ENCODE data around the gene NCKAP1.

The NCKAP1 gene

DNA sequence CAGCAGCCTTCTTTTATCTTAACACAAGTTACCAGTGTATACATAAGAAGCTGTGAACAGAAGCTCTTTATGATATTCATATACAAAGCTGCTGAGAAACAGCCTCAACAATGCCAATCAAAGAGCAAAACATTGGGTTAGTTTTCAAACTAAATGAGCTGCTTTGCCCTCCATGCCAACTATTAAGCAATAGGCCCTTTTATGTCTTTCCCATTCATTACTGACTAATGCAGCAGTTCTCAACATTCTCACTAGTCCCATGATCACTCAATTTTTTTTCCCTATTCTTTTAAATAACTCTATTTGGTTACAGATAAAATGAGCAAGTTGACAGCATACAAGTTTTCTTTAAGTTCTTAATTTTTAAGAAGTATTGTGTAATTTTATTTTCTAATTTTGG is 114.0 kb downstream of the NCKAP1 start:
- TF ChIP-seq, protein P1, sequence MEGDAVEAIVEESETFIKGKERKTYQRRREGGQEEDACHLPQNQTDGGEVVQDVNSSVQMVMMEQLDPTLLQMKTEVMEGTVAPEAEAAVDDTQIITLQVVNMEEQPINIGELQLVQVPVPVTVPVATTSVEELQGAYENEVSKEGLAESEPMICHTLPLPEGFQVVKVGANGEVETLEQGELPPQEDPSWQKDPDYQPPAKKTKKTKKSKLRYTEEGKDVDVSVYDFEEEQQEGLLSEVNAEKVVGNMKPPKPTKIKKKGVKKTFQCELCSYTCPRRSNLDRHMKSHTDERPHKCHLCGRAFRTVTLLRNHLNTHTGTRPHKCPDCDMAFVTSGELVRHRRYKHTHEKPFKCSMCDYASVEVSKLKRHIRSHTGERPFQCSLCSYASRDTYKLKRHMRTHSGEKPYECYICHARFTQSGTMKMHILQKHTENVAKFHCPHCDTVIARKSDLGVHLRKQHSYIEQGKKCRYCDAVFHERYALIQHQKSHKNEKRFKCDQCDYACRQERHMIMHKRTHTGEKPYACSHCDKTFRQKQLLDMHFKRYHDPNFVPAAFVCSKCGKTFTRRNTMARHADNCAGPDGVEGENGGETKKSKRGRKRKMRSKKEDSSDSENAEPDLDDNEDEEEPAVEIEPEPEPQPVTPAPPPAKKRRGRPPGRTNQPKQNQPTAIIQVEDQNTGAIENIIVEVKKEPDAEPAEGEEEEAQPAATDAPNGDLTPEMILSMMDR (IDR thresholded peaks at IDR 0.05), result no peak

DNA sequence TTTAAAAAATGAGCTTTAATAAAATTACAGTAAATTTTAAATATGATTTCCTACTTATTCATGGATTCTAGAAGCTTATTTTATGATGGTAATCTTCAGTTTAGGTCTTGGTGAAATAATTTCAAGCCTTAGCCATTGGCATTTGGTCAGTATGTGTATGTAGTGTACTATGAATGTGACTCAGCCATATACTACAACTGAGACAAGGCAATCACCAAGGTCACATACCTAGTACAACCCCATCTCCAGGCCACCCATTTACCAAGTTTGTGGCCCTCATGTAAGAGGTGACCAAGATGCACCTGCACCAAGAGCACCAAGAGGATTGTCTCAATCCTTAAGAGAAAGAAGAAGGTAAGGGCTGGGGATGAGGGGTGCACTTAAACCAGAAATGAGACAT is 117.0 kb downstream of the NCKAP1 start:
- TF ChIP-seq, protein P1 (IDR thresholded peaks at IDR 0.05), result no peak

DNA sequence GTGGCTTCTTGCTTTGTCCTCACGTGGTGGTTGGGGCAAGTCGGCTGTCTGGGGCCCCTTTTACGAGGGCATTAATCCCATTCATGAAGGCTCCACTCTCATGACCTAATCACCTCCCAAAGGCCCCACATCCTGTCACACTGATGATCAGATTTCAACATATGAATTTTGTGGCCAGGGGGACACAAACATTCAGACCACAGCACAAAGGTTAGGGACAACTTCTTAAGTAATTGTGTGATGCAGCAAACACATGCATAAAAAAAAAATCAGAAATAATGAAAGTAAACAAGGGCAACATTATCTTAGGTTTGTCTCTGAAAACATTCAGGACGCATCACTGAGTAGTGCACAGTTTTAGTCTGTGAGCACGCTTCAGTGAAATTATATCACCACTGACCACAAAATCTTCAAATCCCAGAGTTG is 117.6 kb downstream of the NCKAP1 start:
- TF ChIP-seq, protein P1 (IDR thresholded peaks at IDR 0.05), result no peak

DNA sequence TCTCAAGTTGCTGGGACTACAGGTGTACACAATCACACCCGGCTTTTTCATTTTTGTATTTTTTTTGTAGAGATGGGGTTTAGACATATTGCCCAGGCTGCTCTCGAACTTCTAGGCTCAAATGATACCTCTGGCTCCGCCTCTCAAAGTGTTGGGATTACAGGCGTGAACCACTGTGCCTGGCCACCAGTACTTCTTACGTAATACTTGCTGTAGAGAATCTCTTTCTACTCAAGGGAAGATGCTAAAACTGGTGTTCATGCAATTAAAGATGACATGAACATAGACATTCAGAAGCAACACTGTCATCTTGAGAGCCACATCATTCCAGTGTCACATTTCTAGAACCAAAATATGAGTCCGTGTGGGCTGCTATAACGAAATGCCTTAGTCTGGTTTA is 118.2 kb downstream of the NCKAP1 start:
- TF ChIP-seq, protein P1 (IDR thresholded peaks at IDR 0.05), result no peak

DNA sequence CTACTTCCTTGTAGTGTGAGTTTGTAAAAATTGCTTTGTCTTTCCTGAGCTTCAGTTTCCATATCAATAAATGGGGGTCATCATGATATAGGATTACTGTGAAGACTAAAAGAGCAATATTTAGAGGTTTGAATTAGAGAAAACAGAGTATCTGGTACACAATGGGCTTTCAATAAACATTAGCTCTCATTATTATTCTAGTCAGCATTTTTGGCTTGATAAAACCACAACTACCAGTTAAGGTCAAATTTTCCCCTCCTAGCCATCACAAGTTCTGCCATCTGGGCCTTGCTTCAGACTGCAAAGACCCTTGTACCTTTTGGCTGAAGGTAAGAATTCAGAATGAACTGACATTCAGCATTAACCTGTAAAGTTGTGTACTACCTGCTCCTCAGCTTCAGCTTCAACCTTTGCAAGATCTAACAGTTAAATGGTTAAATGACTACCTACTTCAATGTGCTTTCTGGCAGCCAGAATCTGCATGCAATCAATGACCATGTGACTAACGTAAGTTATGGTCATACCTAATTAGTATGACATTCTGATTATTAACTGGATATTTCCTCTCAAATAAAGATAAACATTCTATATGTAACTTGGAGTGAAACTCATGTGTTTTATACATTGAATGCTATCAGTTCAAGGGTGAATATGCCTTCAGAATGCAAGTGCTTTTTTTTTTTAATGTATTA is 119.2 kb downstream of the NCKAP1 start:
- TF ChIP-seq, protein P1 (IDR thresholded peaks at IDR 0.05), result no peak

DNA sequence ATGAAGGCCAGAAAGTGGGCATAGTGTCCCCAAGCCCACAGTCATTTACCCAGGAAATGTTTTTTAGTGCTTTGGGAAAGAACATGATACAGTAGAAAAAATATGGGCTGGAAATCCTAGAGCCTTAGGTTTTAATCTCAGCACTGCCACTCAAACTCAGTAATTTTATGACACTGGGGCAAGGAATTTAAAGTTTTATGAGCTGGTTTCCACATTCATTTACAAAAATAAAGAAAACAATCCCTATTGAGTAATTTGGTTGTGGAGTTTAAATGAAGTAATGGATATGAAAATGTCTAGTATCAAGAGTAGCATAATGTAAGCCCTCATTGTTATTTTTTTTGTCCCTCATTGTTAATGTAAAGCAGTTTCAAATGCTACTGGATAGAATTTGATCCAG is 120.3 kb downstream of the NCKAP1 start:
- TF ChIP-seq, protein P1 (IDR thresholded peaks at IDR 0.05), result no peak

DNA sequence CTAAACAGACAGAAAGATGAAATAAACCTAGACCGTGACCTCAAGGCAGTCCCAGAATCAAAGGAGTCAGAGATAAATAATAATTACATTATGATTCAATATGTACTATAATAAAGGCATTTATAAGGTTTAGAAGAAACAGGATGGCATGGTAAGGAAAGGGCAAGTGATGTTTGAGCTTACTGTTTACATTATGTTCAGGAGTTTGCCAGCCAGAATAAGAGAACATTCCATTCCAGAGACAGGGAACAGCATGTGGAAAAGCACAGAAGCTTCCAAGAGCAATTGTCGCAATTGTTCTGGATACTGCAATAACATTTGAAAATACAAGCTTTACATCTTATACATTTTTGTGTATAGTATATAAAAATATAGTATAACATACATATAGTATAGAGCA is 121.8 kb downstream of the NCKAP1 start:
- TF ChIP-seq, protein P1 (IDR thresholded peaks at IDR 0.05), result no peak

All from LNCAP (cell line).